Small intestine (tissue), 7 donors: ENCODE measurements around the gene NEK8. TPM values are rescaled to one million over a fixed set of nuclear protein-coding genes. Genes with fewer than 3 reads are reported as not detected.
A peak's percentile ranks its signal among the peaks of the same experiment; 100 is the strongest.
"Not testable (repeated sequence)": the region's sequence is repeated elsewhere in the genome, so short reads cannot be mapped to it uniquely, and the experiment has no call there.

Experiments
- DNase-seq, 2 donors: peaks; one replicate each; pipeline versions ENCODE4 v3.0.0 to v3.0.0-alpha.2; 2013
- FAIRE-seq: peaks from 2 replicates; lab custom pipeline; 2012; peaks lifted over from hg19 to GRCh38; lab: Jason Lieb, UNC
- H3K27ac ChIP-seq, 3 donors: one replicate each; pipeline ENCODE4 v1.5.1; 2013; ENCODE audit warnings: low read length in 2 of 3, mild to moderate bottlenecking in 2 of 3, control low read depth in 1 of 3, inconsistent platforms in 1 of 3, low read depth in 1 of 3, moderate library complexity in 1 of 3
- H3K27me3 ChIP-seq, 3 donors: one replicate each; pipeline ENCODE4 v1.6.1; 2013; ENCODE audit warnings: low read length in 3 of 3, inconsistent platforms in 1 of 3; ENCODE audit not compliant: control insufficient read depth in 3 of 3, insufficient read depth in 3 of 3
- H3K36me3 ChIP-seq, 3 donors: one replicate each; pipeline ENCODE4 v1.6.1; 2013; ENCODE audit warnings: low read length in 3 of 3, inconsistent platforms in 1 of 3, low read depth in 1 of 3, mild to moderate bottlenecking in 1 of 3, moderate library complexity in 1 of 3; ENCODE audit not compliant: control insufficient read depth in 3 of 3, insufficient read depth in 2 of 3
- H3K4me1 ChIP-seq, 3 donors: one replicate each; pipeline ENCODE4 v1.6.1; 2013; ENCODE audit warnings: low read length in 2 of 3, inconsistent platforms in 1 of 3, low read depth in 1 of 3, mild to moderate bottlenecking in 1 of 3, moderate library complexity in 1 of 3; ENCODE audit not compliant: control insufficient read depth in 3 of 3, insufficient read depth in 2 of 3
- H3K4me3 ChIP-seq, 3 donors: one replicate each; pipeline ENCODE4 v1.5.1; 2013; ENCODE audit warnings: low read length in 3 of 3, control low read depth in 1 of 3, inconsistent platforms in 1 of 3, low read depth in 1 of 3, mild to moderate bottlenecking in 1 of 3, moderate library complexity in 1 of 3
- H3K9me3 ChIP-seq, 2 donors: one replicate each; pipeline ENCODE4 v1.6.1; 2013; ENCODE audit warnings: low read depth in 1 of 2, low read length in 1 of 2; ENCODE audit not compliant: control insufficient read depth in 2 of 2, insufficient read depth in 1 of 2
- WGBS, 3 donors: extraction: QIAGEN DNeasy Blood & Tissue Kit; methylation state at CpG; one replicate each; pipeline ENCODE4 v1.1.7; 2013; 5-methylcytosine and 5-hydroxymethylcytosine counted together
- polyA plus RNA-seq, 4 donors: library from polyadenylated mRNA; stranded (reverse) in 3 of 4; unstranded in 1 of 4; fragments of 200-250 nt in 3 of 4; fragments of 120-200 nt in 1 of 4; gene quantifications; one replicate each; pipeline versions ENCODE4 v1.2.1 to v1.2.3, GENCODE V29; 2013
- donor health status: healthy with polysubstance abuse.
- donor health status: control.
- donor health status: control.
- donor health status: Bipolar disorder and iron deficiency.
- donor health status: healthy.

The NEK8 gene
- polyA plus RNA-seq, 4 donors = 3.5 to 5.7 (median 3.6) TPM

- not testable (repeated sequence) for FAIRE-seq, H3K27ac ChIP-seq, H3K4me3 ChIP-seq, H3K27me3 ChIP-seq, DNase-seq, H3K9me3 ChIP-seq, H3K4me1 ChIP-seq
- 87 to 98% (median 96%) methylated on average over 3 to 5 of the region's 8 CpGs for WGBS, 3 donors
- H3K36me3 ChIP-seq = peaks cover 0 to 36% (median 0%) of the 10 kb centered on the region in 3 donors
Observed at GRCh38 chr17:28735913-28736769, 7.6 kb downstream of the NEK8 start.

DNA sequence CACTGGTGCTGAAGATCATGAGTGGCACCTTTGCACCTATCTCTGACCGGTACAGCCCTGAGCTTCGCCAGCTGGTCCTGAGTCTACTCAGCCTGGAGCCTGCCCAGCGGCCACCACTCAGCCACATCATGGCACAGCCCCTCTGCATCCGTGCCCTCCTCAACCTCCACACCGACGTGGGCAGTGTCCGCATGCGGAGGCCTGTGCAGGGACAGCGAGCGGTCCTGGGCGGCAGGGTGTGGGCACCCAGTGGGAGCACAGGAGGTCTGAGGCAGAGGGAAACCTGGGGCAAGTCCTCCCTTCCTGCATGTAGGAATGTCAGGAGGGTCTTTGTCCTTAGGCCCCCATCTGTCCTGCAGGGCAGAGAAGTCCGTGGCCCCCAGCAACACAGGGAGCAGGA is 8.7 kb downstream of the NEK8 start:
- 92 to 96% (median 94%) methylated on average over 10 to 12 of the region's 12 CpGs for WGBS, 3 donors
- no peaks in the 10 kb centered on the region for H3K27me3 ChIP-seq
- FAIRE-seq (no peak), DNase-seq (no peak)
- no peak overlapping the region for H3K4me3 ChIP-seq
- peaks cover 0 to 8% (median 0%) of the 10 kb centered on the region in 3 donors for H3K4me1 ChIP-seq
- H3K36me3 ChIP-seq = peaks cover 0 to 41% (median 0%) of the 10 kb centered on the region in 3 donors
- H3K9me3 ChIP-seq = no peaks in the 10 kb centered on the region
- H3K27ac ChIP-seq = peak overlapping the region in 1 of 3 donors; percentile 17

DNA sequence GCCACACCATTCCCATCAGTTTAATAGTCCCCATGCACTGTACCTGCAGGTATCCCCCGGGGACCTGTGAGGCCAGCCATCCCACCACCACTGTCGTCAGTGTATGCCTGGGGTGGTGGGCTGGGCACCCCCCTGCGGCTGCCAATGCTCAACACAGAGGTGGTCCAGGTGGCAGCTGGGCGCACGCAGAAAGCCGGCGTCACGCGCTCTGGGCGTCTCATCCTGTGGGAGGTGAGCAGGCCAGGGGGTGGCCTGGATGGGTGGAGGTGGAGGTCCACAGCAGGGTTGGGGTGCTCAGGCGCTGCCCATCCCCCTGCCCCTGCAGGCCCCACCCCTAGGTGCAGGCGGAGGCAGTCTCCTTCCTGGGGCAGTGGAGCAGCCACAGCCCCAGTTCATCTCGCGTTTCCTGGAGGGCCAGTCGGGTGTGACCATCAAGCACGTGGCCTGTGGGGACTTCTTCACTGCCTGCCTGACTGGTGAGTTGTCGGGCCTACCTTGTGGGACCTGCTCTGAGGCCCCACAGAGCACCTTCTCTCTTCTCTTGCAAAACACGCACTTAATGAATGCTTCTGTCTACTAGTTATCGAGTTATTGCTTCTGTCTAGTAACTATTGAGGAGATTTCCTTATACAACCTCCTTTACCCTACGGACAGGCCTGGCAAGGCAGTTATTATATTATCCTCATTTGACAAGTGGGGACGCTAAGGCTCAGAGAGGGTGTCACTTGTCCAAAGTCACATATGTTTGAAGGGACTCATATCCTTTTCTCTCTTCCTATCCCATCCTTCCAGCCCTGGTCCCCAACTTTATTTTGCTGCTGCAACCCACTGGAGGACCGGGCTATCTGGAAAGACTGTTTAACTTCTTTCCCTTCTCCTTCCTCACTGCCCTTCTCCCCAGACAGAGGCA is 9.4 kb downstream of the NEK8 start:
- peaks cover 0 to 15% (median 0%) of the 10 kb centered on the region in 3 donors for H3K4me1 ChIP-seq
- H3K27ac ChIP-seq = peak overlapping the region in 2 of 3 donors; percentile 34 to 47
- WGBS, 3 donors = 77 to 82% (median 82%) methylated on average over 20 to 22 of the region's 22 CpGs
- DNase-seq = no peak
- no peaks in the 10 kb centered on the region for H3K9me3 ChIP-seq
- H3K36me3 ChIP-seq = peaks cover 0 to 41% (median 0%) of the 10 kb centered on the region in 3 donors
- H3K27me3 ChIP-seq = no peaks in the 10 kb centered on the region
- H3K4me3 ChIP-seq = no peak overlapping the region
- no peak for FAIRE-seq

- no peak overlapping the region for H3K4me3 ChIP-seq
- DNase-seq (no peak), FAIRE-seq (no peak)
- H3K36me3 ChIP-seq = peaks cover 0 to 39% (median 0%) of the 10 kb centered on the region in 3 donors
- H3K4me1 ChIP-seq = peaks cover 0 to 19% (median 0%) of the 10 kb centered on the region in 3 donors
- H3K27ac ChIP-seq = peak overlapping the region in 1 of 3 donors; percentile 3
- no peaks in the 10 kb centered on the region for H3K9me3 ChIP-seq
- no peaks in the 10 kb centered on the region for H3K27me3 ChIP-seq
- WGBS, 3 donors = 79 to 93% (median 90%) methylated on average over 10 of the region's 10 CpGs
Observed at GRCh38 chr17:28738680-28739384, 10.2 kb downstream of the NEK8 start.

GRCh38 chr17:28740406-28741357 is 12.1 kb downstream of the NEK8 start:
- Histone ChIP-seq H3K36me3 (peaks cover 0 to 37% (median 0%) of the 10 kb centered on the region in 3 donors), H3K4me1 (peaks cover 0 to 21% (median 0%) of the 10 kb centered on the region in 3 donors), H3K9me3 (no peaks in the 10 kb centered on the region), H3K27ac (peak overlapping the region in 1 of 3 donors; percentile 6), H3K27me3 (no peaks in the 10 kb centered on the region), H3K4me3 (no peak overlapping the region)
- 86 to 89% (median 86%) methylated on average over 10 of the region's 10 CpGs for whole genome bisulfite sequencing, 3 donors
- DNase-seq (no peak), FAIRE-seq (no peak)

DNA sequence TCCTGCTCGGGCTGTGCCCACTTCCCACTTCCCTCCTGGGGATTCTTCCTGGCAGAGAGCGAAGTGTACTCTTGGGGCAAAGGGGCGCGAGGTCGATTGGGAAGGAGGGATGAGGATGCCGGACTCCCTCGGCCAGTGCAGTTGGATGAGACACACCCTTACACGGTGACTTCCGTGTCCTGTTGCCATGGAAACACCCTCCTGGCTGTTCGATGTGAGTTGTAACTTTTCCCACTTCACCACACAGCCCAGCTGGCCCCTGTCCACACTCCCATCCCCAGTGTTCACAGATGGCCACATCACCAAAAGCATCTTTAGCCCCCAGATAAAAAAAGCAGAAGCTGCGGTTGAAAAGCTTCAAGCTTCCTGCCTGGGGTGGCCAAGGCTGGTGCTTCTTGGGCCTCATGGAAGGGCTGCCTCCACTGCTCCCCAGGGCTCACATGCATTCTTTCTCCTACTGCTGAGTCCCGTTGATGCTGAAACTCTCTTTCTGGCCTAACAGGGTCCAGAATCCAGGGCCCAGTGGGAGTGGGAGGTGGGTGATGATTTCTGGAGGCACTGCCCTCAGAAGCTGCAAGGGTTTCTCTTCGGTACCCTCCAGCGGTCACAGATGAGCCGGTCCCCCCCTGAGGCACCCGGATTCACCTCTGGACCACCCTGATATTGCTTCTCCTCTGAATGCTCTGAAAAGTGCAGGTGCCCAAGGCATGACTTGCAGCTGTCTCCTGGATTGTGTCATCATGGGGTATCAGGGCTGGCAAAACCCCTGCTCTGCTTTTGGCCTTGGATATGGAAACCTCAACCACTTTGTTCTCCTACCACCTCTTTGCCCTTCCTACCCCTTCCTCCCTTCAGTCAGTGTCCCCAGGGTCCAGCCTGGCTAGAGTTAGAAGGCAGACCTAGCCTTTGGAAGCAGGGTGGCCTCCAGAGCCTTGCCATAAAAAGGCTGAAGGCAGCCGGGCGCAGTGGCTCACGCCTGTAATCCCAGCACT is 13.1 kb downstream of the NEK8 start:
- Histone ChIP-seq H3K36me3 (peaks cover 0 to 47% (median 0%) of the 10 kb centered on the region in 3 donors), H3K27me3 (no peaks in the 10 kb centered on the region), H3K27ac (peak overlapping the region in 1 of 3 donors; percentile 6), H3K9me3 (no peaks in the 10 kb centered on the region), H3K4me3 (no peak overlapping the region), H3K4me1 (peaks cover 0 to 31% (median 0%) of the 10 kb centered on the region in 3 donors)
- 58 to 68% (median 68%) methylated on average over 18 to 19 of the region's 19 CpGs for WGBS, 3 donors
- no peak for FAIRE-seq
- no peak for DNase-seq
